Gastroesophageal sphincter (tissue), 3 donors: ENCODE data around the gene EFHC1.

Source experiments
- CTCF ChIP-seq, 4 experiments: fragments of 200-600 bp in 2 of 4; fragments of 450-650 bp in 2 of 4; sonication (generic) in 1 of 4; IDR thresholded peaks; one replicate each; pipeline ENCODE4 v1.5.1; 2017 to 2019; ENCODE audit warnings: antibody characterized with exemption in 4 of 4, mild to moderate bottlenecking in 2 of 4, moderate library complexity in 2 of 4
- EP300 ChIP-seq: sonication (generic); formaldehyde crosslinking; IDR thresholded peaks from one replicate; pipeline ENCODE4 v1.6.1; 2017; ENCODE audit warnings: antibody characterized with exemption, mild to moderate bottlenecking
- POLR2A ChIP-seq, 2 donors: fragments of 450-650 bp; IDR thresholded peaks; one replicate each; pipeline ENCODE4 v1.6.1; 2017; ENCODE audit warnings: antibody characterized with exemption in 2 of 2, mild to moderate bottlenecking in 2 of 2, moderate library complexity in 1 of 2
- POLR2AphosphoS5 ChIP-seq: sonication (generic); formaldehyde crosslinking; IDR thresholded peaks from one replicate; pipeline ENCODE4 v1.6.1; 2017; ENCODE audit warnings: antibody characterized with exemption

DNA sequence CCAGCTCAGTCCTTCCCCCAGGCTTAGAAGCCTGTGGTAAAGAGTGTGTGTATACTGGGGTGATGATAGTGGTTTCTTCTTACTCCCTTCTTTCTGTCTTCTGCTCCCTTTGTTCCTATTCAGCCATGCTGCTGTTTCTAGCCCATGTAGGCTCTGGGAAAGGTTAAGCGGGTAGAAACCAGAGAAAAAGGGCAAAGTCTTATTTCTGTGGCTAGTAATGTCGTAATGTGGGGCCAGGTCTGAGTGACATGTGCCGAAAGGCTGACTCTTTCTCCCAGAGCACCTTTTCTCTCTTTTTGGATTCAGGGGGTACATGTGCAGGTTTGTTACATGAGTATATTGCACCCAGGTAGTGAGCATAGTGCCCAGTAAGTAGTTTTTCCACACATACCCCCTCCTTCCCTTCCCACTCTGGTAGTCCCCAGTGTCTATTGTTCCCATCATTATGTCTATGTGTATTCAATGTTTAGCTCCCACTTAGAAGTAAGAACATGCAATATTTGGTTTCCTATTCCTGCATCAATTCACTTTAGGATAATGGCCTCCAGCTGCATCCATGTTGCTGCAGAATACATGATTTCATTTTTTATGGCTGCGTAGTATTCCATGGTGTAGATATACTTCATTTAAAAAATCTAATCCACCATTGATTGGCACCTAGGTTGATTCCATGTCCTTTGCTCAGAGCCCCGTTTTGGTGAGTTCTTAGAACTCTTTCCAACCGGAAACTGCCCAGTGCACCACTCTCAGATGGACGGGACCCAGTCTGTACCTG is 74.3 kb downstream of the EFHC1 start:
- TF ChIP-seq CTCF (IDR thresholded peaks at IDR 0.05), result no peak
- no peak for TF ChIP-seq POLR2A (IDR thresholded peaks at IDR 0.05)
- TF ChIP-seq POLR2AphosphoS5, result no peak
- TF ChIP-seq EP300, result no peak
